ENCODE measurements around the gene CMC1. TPM values are rescaled to one million over a fixed set of nuclear protein-coding genes. Genes with fewer than 3 reads are reported as not detected.

The CMC1 gene
- polyA plus RNA-seq, 2 of the 4 experiments (the other 2 are of a cell fraction) = 56.9 to 76.7 TPM

GRCh38 chr3:28348629-28349468 is 107.4 kb downstream of the CMC1 start, which contains the start of the genes AZI2 and ZCWPW2 (continued):
- TF ChIP-seq ATOH8 (CRISPR knock-in tag; IDR thresholded peaks at IDR 0.05; ENCODE audit: low read depth) (no peak), RAD21 (conservative IDR thresholded peaks at IDR 0.05 in 1 of 2, IDR thresholded peaks at IDR 0.05 in 1 of 2) (no peak), EHF (CRISPR knock-in tag; IDR thresholded peaks at IDR 0.05) (no peak), HES2 (IDR thresholded peaks at IDR 0.05) (no peak), CTCF (IDR thresholded peaks at IDR 0.05) (peak; percentile 29; the same call in 1 of the 3 replicates), TP53 (CRISPR knock-in tag; IDR thresholded peaks at IDR 0.05) (no peak), CHD2 (IDR thresholded peaks at IDR 0.05; ENCODE audit: low read length, partially characterized antibody) (peak; percentile 58), MAFK (IDR thresholded peaks at IDR 0.05; ENCODE audit: partially characterized antibody) (no peak), NPAS2 (CRISPR knock-in tag; IDR thresholded peaks at IDR 0.05; ENCODE audit: borderline replicate concordance) (no peak), TFCP2L1 (CRISPR knock-in tag; IDR thresholded peaks at IDR 0.05) (0 out of 2 replicates have a peak, but pooled peaks have one; percentile 8), BHLHE40 (IDR thresholded peaks at IDR 0.05; ENCODE audit: low read depth, low read length) (no peak), ELK1 (IDR thresholded peaks at IDR 0.05; ENCODE audit: low read depth, low read length) (no peak), ZNF302 (CRISPR knock-in tag; IDR thresholded peaks at IDR 0.05) (no peak), HDAC2 (IDR thresholded peaks at IDR 0.05) (no peak), KDM5A (IDR thresholded peaks at IDR 0.05) (no peak), CEBPB (IDR thresholded peaks at IDR 0.05) (peak; percentile 7 to 12; a peak in 2 of 4 replicates), PHF8 (IDR thresholded peaks at IDR 0.05; ENCODE audit: borderline replicate concordance, low read depth) (peak; percentile 84), EHMT2 (IDR thresholded peaks at IDR 0.05; ENCODE audit: low read depth) (no peak), SMC3 (IDR thresholded peaks at IDR 0.05) (no peak), RARB (CRISPR knock-in tag; IDR thresholded peaks at IDR 0.05) (no peak), RFX5 (IDR thresholded peaks at IDR 0.05) (no peak), ESRRA (IDR thresholded peaks at IDR 0.05; ENCODE audit: borderline replicate concordance, low read length) (no peak), KDM1A (IDR thresholded peaks at IDR 0.05; ENCODE audit: low read depth) (no peak), HMGXB4 (CRISPR knock-in tag; IDR thresholded peaks at IDR 0.05; ENCODE audit: borderline replicate concordance) (peak; percentile 66; the same call in 1 of the 2 replicates), RNF2 (IDR thresholded peaks at IDR 0.05; ENCODE audit: borderline replicate concordance, low read depth) (no peak), POLR2AphosphoS2 (conservative IDR thresholded peaks at IDR 0.05; ENCODE audit: low read length) (no peak), MYC (IDR thresholded peaks at IDR 0.05; ENCODE audit: borderline replicate concordance, low read length) (no peak), JUNB (IDR thresholded peaks at IDR 0.05) (no peak), EP300 (IDR thresholded peaks at IDR 0.05) (no peak), CHD4 (IDR thresholded peaks at IDR 0.05; ENCODE audit: borderline replicate concordance) (no peak), ZFP36 (IDR thresholded peaks at IDR 0.05; ENCODE audit: borderline replicate concordance, partially characterized antibody) (no peak), MAZ (IDR thresholded peaks at IDR 0.05; ENCODE audit: borderline replicate concordance, low read depth, low read length) (no peak), FOSB (CRISPR knock-in tag; IDR thresholded peaks at IDR 0.05) (no peak), GATA3 (IDR thresholded peaks at IDR 0.05; ENCODE audit: borderline replicate concordance) (no peak), MAX (IDR thresholded peaks at IDR 0.05) (peak; percentile 72), CBX2 (IDR thresholded peaks at IDR 0.05; ENCODE audit: borderline replicate concordance, low read depth) (no peak), HOXB13 (CRISPR knock-in tag; IDR thresholded peaks at IDR 0.05; ENCODE audit: low read depth) (no peak), POLR2A (IDR thresholded peaks at IDR 0.05; ENCODE audit: low read length) (peak; percentile 48), ZC3H11A (IDR thresholded peaks at IDR 0.05) (no peak)

Data from A549 (cell line).